Panc1 (cell line): ENCODE measurements around the gene SH2D3C.

Experiments
- CTCF ChIP-seq: fragments of 450-650 bp; IDR thresholded peaks from 2 replicates; pipeline ENCODE4 v1.5.1; 2017; ENCODE audit warnings: mild to moderate bottlenecking
- SIN3A ChIP-seq: IDR thresholded peaks from 2 replicates; pipeline ENCODE4 v1.6.1; 2012; ENCODE audit warnings: low read depth, mild to moderate bottlenecking, low read length, moderate library complexity, borderline replicate concordance; ENCODE audit not compliant: insufficient read depth
- TCF7L2 ChIP-seq: IDR thresholded peaks from 2 replicates; pipeline ENCODE4 v1.6.1; 2011; ENCODE audit warnings: mild to moderate bottlenecking, low read depth, low read length, inconsistent platforms

GRCh38 chr9:127714020-127714750 lies 64.3 kb downstream of the SH2D3C start:
- TF ChIP-seq CTCF (no peak), TCF7L2 (no peak), SIN3A (no peak)
